HG02970 (cell line): Measurements from ENCODE around the gene SOS2.
"Not testable (repeated sequence)": the region's sequence is repeated elsewhere in the genome, so short reads cannot be mapped to it uniquely, and the experiment has no call there.

ENCODE experiments used
- ATAC-seq: cut with Tn5 transposase; IDR thresholded peaks from one replicate; pipeline ENCODE4 v1.9.1; 2021; ENCODE audit warnings: mild to moderate bottlenecking, moderate library complexity, moderate number of reproducible peaks; ENCODE audit not compliant: unreplicated experiment, low FRiP score

SOS2 gene

GRCh38 chr14:50229681-50230080 is 1.7 kb downstream of the SOS2 start:
- no peak for ATAC-seq

- no peak for ATAC-seq
Observed at GRCh38 chr14:50228313-50228712, 3.1 kb downstream of the SOS2 start.

- no peak for ATAC-seq
Observed at GRCh38 chr14:50225974-50226297, 5.4 kb downstream of the SOS2 start.

GRCh38 chr14:50225067-50225973 is 6.1 kb downstream of the SOS2 start:
- ATAC-seq = no peak

- ATAC-seq = no peak
Observed at GRCh38 chr14:50222055-50222613, 9.2 kb downstream of the SOS2 start.

GRCh38 chr14:50218501-50218900 is 12.9 kb downstream of the SOS2 start:
- ATAC-seq = no peak

GRCh38 chr14:50215416-50215815 is 16.0 kb downstream of the SOS2 start:
- no peak for ATAC-seq

GRCh38 chr14:50213795-50214194 is 17.6 kb downstream of the SOS2 start:
- no peak for ATAC-seq

GRCh38 chr14:50212726-50213125 is 18.7 kb downstream of the SOS2 start:
- ATAC-seq = no peak

- no peak for ATAC-seq
Observed at GRCh38 chr14:50210074-50210473, 21.3 kb downstream of the SOS2 start.

- ATAC-seq = no peak
Observed at GRCh38 chr14:50198499-50198898, 32.9 kb downstream of the SOS2 start.

- ATAC-seq = no peak
Observed at GRCh38 chr14:50191499-50191898, 39.9 kb downstream of the SOS2 start.

- ATAC-seq = no peak
Observed at GRCh38 chr14:50186107-50186506, 45.3 kb downstream of the SOS2 start.

- ATAC-seq = no peak
Observed at GRCh38 chr14:50173891-50174290, 57.5 kb downstream of the SOS2 start.

GRCh38 chr14:50171895-50172294 is 59.5 kb downstream of the SOS2 start:
- no peak for ATAC-seq

GRCh38 chr14:50167381-50167780 is 64.0 kb downstream of the SOS2 start:
- ATAC-seq = not testable (repeated sequence)

- no peak for ATAC-seq
Observed at GRCh38 chr14:50156111-50156510, 75.3 kb downstream of the SOS2 start.

GRCh38 chr14:50148799-50149198 is 82.6 kb downstream of the SOS2 start:
- ATAC-seq = no peak

- ATAC-seq = no peak
Observed at GRCh38 chr14:50139192-50139591, 92.2 kb downstream of the SOS2 start.

- ATAC-seq = no peak
Observed at GRCh38 chr14:50127802-50128201, 103.6 kb downstream of the SOS2 start.

GRCh38 chr14:50123062-50123461 is 108.3 kb downstream of the SOS2 start:
- ATAC-seq = no peak

- ATAC-seq = no peak
Observed at GRCh38 chr14:50122291-50122690, 109.1 kb downstream of the SOS2 start.
